ENCODE results near the gene AIFM2. TPM values are rescaled to one million over a fixed set of nuclear protein-coding genes. Genes with fewer than 3 reads are reported as not detected.

The AIFM2 gene
- total and polyA plus RNA-seq, 10 of the 15 experiments (the other 5 are each of a cell fraction or from before 2014, with no cell fraction given) = 4.5 to 30.8 (median 15.6) TPM

DNA sequence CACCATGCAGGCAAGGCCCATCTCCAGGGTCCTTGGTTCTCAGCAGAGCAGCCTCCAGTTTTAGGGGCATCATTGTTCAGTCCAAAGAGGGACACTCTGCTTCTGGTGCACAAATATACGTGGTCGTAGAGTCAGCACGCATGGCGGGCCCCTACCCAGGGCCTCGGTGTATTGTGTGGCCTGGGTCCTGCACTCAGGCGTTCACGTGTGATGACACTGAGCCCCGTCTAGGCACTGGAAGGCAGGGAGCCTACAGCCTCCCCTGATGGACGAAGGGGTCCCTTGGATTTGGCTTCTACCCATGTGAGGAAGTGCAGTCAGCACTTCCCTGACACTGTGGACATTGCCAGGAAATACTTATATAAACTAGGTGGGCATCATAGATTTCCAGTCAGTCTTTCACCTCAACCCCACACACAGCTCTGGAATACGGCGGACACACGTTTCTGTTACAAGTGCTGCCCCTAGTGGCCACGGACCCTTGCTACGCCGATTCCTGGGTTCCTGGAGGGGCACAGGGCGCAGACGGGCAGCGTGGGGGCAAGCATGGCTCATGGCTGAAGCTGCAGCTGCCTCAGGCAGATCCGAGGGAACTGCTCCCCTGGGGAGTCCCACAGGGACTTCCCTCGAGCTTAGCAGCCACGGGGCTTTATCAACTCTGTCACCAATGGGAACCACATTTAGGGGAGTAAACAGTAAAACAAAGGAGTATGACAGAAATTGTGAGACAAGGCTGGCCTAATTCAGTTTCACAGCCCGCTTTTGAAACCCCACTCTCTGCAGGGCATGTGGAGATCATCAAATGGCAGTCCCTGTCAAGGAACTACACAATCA, 25.4 kb downstream of the AIFM2 start (continued):
- TF ChIP-seq, protein P1, sequence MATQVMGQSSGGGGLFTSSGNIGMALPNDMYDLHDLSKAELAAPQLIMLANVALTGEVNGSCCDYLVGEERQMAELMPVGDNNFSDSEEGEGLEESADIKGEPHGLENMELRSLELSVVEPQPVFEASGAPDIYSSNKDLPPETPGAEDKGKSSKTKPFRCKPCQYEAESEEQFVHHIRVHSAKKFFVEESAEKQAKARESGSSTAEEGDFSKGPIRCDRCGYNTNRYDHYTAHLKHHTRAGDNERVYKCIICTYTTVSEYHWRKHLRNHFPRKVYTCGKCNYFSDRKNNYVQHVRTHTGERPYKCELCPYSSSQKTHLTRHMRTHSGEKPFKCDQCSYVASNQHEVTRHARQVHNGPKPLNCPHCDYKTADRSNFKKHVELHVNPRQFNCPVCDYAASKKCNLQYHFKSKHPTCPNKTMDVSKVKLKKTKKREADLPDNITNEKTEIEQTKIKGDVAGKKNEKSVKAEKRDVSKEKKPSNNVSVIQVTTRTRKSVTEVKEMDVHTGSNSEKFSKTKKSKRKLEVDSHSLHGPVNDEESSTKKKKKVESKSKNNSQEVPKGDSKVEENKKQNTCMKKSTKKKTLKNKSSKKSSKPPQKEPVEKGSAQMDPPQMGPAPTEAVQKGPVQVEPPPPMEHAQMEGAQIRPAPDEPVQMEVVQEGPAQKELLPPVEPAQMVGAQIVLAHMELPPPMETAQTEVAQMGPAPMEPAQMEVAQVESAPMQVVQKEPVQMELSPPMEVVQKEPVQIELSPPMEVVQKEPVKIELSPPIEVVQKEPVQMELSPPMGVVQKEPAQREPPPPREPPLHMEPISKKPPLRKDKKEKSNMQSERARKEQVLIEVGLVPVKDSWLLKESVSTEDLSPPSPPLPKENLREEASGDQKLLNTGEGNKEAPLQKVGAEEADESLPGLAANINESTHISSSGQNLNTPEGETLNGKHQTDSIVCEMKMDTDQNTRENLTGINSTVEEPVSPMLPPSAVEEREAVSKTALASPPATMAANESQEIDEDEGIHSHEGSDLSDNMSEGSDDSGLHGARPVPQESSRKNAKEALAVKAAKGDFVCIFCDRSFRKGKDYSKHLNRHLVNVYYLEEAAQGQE (IDR thresholded peaks at IDR 0.05; ENCODE audit: low read depth, low read length) = no peak
- TF ChIP-seq TCF7 (IDR thresholded peaks at IDR 0.05; ENCODE audit: borderline replicate concordance) (peak; percentile 64), HDAC2 (IDR thresholded peaks at IDR 0.05) (no peak), NBN (IDR thresholded peaks at IDR 0.05) (0 out of 2 replicates have a peak, but pooled peaks have one; percentile 67), SUZ12 (IDR thresholded peaks at IDR 0.05; ENCODE audit: unreplicated experiment) (no peak), ESRRA (IDR thresholded peaks at IDR 0.05; ENCODE audit: low read length) (no peak), IRF4 (IDR thresholded peaks at IDR 0.05; ENCODE audit: low read depth, low read length) (peak; percentile 56; the same call in 1 of the 2 replicates), RBBP5 (conservative IDR thresholded peaks at IDR 0.05) (no peak), PAX5 (IDR thresholded peaks at IDR 0.05; ENCODE audit: borderline replicate concordance, low read depth, low read length) (peak; percentile 53; the same call in 1 of the 2 replicates), WRNIP1 (IDR thresholded peaks at IDR 0.05; ENCODE audit: borderline replicate concordance, low read depth, low read length) (no peak), STAT1 (conservative IDR thresholded peaks at IDR 0.05) (no peak), SP1 (IDR thresholded peaks at IDR 0.05; ENCODE audit: low read depth, low read length) (no peak), MYB (IDR thresholded peaks at IDR 0.05; ENCODE audit: borderline replicate concordance, low read depth, low read length) (no peak), NR2C1 (IDR thresholded peaks at IDR 0.05) (no peak)
- TF ChIP-seq, protein P2, sequence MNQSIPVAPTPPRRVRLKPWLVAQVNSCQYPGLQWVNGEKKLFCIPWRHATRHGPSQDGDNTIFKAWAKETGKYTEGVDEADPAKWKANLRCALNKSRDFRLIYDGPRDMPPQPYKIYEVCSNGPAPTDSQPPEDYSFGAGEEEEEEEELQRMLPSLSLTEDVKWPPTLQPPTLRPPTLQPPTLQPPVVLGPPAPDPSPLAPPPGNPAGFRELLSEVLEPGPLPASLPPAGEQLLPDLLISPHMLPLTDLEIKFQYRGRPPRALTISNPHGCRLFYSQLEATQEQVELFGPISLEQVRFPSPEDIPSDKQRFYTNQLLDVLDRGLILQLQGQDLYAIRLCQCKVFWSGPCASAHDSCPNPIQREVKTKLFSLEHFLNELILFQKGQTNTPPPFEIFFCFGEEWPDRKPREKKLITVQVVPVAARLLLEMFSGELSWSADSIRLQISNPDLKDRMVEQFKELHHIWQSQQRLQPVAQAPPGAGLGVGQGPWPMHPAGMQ (IDR thresholded peaks at IDR 0.05; ENCODE audit: borderline replicate concordance) = no peak
- TF ChIP-seq, protein P3, sequence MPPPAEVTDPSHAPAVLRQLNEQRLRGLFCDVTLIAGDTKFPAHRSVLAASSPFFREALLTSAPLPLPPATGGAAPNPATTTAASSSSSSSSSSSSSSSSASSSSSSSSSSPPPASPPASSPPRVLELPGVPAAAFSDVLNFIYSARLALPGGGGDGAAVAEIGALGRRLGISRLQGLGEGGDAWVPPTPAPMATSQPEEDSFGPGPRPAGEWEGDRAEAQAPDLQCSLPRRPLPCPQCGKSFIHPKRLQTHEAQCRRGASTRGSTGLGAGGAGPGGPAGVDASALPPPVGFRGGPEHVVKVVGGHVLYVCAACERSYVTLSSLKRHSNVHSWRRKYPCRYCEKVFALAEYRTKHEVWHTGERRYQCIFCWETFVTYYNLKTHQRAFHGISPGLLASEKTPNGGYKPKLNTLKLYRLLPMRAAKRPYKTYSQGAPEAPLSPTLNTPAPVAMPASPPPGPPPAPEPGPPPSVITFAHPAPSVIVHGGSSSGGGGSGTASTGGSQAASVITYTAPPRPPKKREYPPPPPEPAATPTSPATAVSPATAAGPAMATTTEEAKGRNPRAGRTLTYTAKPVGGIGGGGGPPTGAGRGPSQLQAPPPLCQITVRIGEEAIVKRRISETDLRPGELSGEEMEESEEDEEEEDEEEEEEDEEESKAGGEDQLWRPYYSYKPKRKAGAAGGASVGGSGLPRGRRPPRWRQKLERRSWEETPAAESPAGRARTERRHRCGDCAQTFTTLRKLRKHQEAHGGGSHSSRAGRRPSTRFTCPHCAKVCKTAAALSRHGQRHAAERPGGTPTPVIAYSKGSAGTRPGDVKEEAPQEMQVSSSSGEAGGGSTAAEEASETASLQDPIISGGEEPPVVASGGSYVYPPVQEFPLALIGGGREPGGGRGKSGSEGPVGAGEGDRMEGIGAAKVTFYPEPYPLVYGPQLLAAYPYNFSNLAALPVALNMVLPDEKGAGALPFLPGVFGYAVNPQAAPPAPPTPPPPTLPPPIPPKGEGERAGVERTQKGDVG (CRISPR knock-in tag; IDR thresholded peaks at IDR 0.05) = no peak
- TF ChIP-seq, protein P4, sequence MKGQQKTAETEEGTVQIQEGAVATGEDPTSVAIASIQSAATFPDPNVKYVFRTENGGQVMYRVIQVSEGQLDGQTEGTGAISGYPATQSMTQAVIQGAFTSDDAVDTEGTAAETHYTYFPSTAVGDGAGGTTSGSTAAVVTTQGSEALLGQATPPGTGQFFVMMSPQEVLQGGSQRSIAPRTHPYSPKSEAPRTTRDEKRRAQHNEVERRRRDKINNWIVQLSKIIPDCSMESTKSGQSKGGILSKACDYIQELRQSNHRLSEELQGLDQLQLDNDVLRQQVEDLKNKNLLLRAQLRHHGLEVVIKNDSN (IDR thresholded peaks at IDR 0.05; ENCODE audit: borderline replicate concordance, extremely low read length, insufficient read depth, low read depth, low read length) = no peak
- TF ChIP-seq, protein P5, sequence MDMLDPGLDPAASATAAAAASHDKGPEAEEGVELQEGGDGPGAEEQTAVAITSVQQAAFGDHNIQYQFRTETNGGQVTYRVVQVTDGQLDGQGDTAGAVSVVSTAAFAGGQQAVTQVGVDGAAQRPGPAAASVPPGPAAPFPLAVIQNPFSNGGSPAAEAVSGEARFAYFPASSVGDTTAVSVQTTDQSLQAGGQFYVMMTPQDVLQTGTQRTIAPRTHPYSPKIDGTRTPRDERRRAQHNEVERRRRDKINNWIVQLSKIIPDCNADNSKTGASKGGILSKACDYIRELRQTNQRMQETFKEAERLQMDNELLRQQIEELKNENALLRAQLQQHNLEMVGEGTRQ (IDR thresholded peaks at IDR 0.05; ENCODE audit: borderline replicate concordance, low read depth, low read length) = no peak

All from GM12878 (cell line).